NAMALWA (cell line): ENCODE data around the gene TRIM52.
A peak's percentile ranks its signal among the peaks of the same experiment; 100 is the strongest.

ENCODE experiments used
- DNase-seq: peaks from one replicate; pipeline ENCODE4 v3.0.0-alpha.2; 2015; ENCODE audit warnings: low spot score

The TRIM52 gene

GRCh38 chr5:181255836-181256578 is 4.9 kb downstream of the TRIM52 start:
- peak; percentile 3 for DNase-seq

GRCh38 chr5:181255276-181255675 is 5.7 kb downstream of the TRIM52 start:
- no peak for DNase-seq

GRCh38 chr5:181248277-181248676 is 12.7 kb downstream of the TRIM52 start:
- no peak for DNase-seq

- peak; percentile 72 for DNase-seq
These were observed 14.5 kb downstream of the TRIM52 start for GRCh38 chr5:181246276-181247049.

GRCh38 chr5:181245427-181246275 is 15.3 kb downstream of the TRIM52 start:
- no peak for DNase-seq

GRCh38 chr5:181243564-181244343 is 17.2 kb downstream of the TRIM52 start, which contains the start of gene RACK1:
Gene RACK1, minus strand, starts transcription at chr5:181243906. Its CDS starts 106 bp downstream, at chr5:181243800.
- DNase-seq: peak; percentile 95

- peak; percentile 37 for DNase-seq
These were observed 17.9 kb downstream of the TRIM52 start for GRCh38 chr5:181243018-181243563.

GRCh38 chr5:181242031-181242451 is 18.9 kb downstream of the TRIM52 start:
- no peak for DNase-seq

- DNase-seq: peak; percentile 44
These were observed 19.5 kb downstream of the TRIM52 start for GRCh38 chr5:181241393-181241975.

- no peak for DNase-seq
These were observed 21.8 kb downstream of the TRIM52 start for GRCh38 chr5:181239062-181239663.

- DNase-seq: no peak
These were observed 23.1 kb downstream of the TRIM52 start for GRCh38 chr5:181237729-181238385.

- DNase-seq: no peak
These were observed 23.8 kb downstream of the TRIM52 start for GRCh38 chr5:181236954-181237641.

GRCh38 chr5:181236471-181236870 is 24.5 kb downstream of the TRIM52 start:
- no peak for DNase-seq

- DNase-seq: peak; percentile 44
These were observed 25.1 kb downstream of the TRIM52 start for GRCh38 chr5:181235689-181236366.

- no peak for DNase-seq
These were observed 25.6 kb downstream of the TRIM52 start for GRCh38 chr5:181235323-181235688.

GRCh38 chr5:181234455-181235306 is 26.3 kb downstream of the TRIM52 start:
- DNase-seq: no peak

GRCh38 chr5:181233801-181234454 is 27.0 kb downstream of the TRIM52 start:
- no peak for DNase-seq
